WERI-Rb-1 (cell line): ENCODE data around the gene MRTFA.

Experiments
- DNase-seq: peaks from one replicate; pipeline ENCODE4 v3.0.0-alpha.2; 2020
- H3K27ac ChIP-seq: fragments of 250-450 bp; sonication (Bioruptor Pico); 2 replicates; pipeline ENCODE4 v1.5.1; 2020; ENCODE audit warnings: mild to moderate bottlenecking, moderate library complexity
- H3K27me3 ChIP-seq: fragments of 250-450 bp; sonication (Bioruptor Pico); 2 replicates; pipeline ENCODE4 v1.5.1; 2021; ENCODE audit warnings: mild to moderate bottlenecking, low read depth, moderate library complexity; ENCODE audit not compliant: insufficient read depth, severe bottlenecking
- H3K36me3 ChIP-seq: fragments of 250-450 bp; sonication (Bioruptor Pico); 2 replicates; pipeline ENCODE4 v1.5.1; 2020; ENCODE audit warnings: mild to moderate bottlenecking, moderate library complexity
- H3K4me3 ChIP-seq: 2 replicates; pipeline ENCODE4 v1.5.1; 2011; ENCODE audit warnings: low read depth, mild to moderate bottlenecking, control low read depth, low read length
- H3K9me3 ChIP-seq: fragments of 250-450 bp; sonication (Bioruptor Pico); 2 replicates; pipeline ENCODE4 v1.5.1; 2021; ENCODE audit warnings: mild to moderate bottlenecking, moderate library complexity; ENCODE audit not compliant: severe bottlenecking
- CTCF ChIP-seq: IDR thresholded peaks from 2 replicates; pipeline ENCODE4 v1.5.1; 2011; ENCODE audit warnings: low read depth, mild to moderate bottlenecking, control low read depth, inconsistent platforms, low read length

The MRTFA gene

GRCh38 chr22:40645579-40646197 lies 9.2 kb upstream of the MRTFA start:
- no peak for TF ChIP-seq CTCF
- Histone ChIP-seq H3K4me3 (no peak overlapping the region), H3K9me3 (no peaks in the 10 kb centered on the region), H3K27ac (no peak overlapping the region), H3K36me3 (no peaks in the 10 kb centered on the region), H3K27me3 (no peaks in the 10 kb centered on the region)
- no peak for DNase-seq

- Histone ChIP-seq H3K9me3 (no peaks in the 10 kb centered on the region), H3K4me3 (no peak overlapping the region), H3K27me3 (no peaks in the 10 kb centered on the region), H3K27ac (no peak overlapping the region), H3K36me3 (no peaks in the 10 kb centered on the region)
- DNase-seq: no peak
- TF ChIP-seq CTCF: no peak
Observed at GRCh38 chr22:40642316-40642715, 5.8 kb upstream of the MRTFA start.

GRCh38 chr22:40641269-40641668 lies 4.8 kb upstream of the MRTFA start:
- H3K27me3 ChIP-seq: no peaks in the 10 kb centered on the region
- no peak overlapping the region for H3K27ac ChIP-seq
- no peaks in the 10 kb centered on the region for H3K36me3 ChIP-seq
- no peak overlapping the region for H3K4me3 ChIP-seq
- TF ChIP-seq CTCF: no peak
- DNase-seq: no peak
- no peaks in the 10 kb centered on the region for H3K9me3 ChIP-seq

GRCh38 chr22:40638261-40638660 lies 1.7 kb upstream of the MRTFA start:
- peaks cover 3% of the 10 kb centered on the region for H3K36me3 ChIP-seq
- H3K27ac ChIP-seq: no peak overlapping the region
- TF ChIP-seq CTCF: no peak
- DNase-seq: no peak
- H3K9me3 ChIP-seq: no peaks in the 10 kb centered on the region
- H3K27me3 ChIP-seq: no peaks in the 10 kb centered on the region
- no peak overlapping the region for H3K4me3 ChIP-seq

- TF ChIP-seq CTCF: no peak
- H3K27me3 ChIP-seq: no peaks in the 10 kb centered on the region
- peaks cover 3% of the 10 kb centered on the region for H3K36me3 ChIP-seq
- H3K4me3 ChIP-seq: peak overlapping the region; percentile 92
- no peaks in the 10 kb centered on the region for H3K9me3 ChIP-seq
- peak overlapping the region; percentile 71 for H3K27ac ChIP-seq
- peak; percentile 38 for DNase-seq
Observed at GRCh38 chr22:40637183-40638150, 948 bp upstream of the MRTFA start.
